Aorta (tissue), 5 donors: ENCODE measurements around the gene ZBTB5. TPM values are rescaled to one million over a fixed set of nuclear protein-coding genes. Genes with fewer than 3 reads are reported as not detected.

Experiments used
- ATAC-seq: fragments of 200-7000 bp; cut with Tn5 transposase; one replicate; pipeline ENCODE4 v1.9.1; 2022; ENCODE audit warnings: moderate library complexity; ENCODE audit not compliant: low FRiP score
- DNase-seq, 2 donors: peaks; one replicate each; pipeline ENCODE4 v3.0.0-alpha.2; 2020
- H3K27ac ChIP-seq, 2 donors: one replicate each; pipeline ENCODE4 v1.5.1; 2013; ENCODE audit warnings: low read length in 2 of 2, mild to moderate bottlenecking in 2 of 2, moderate library complexity in 2 of 2, control low read depth in 1 of 2, inconsistent platforms in 1 of 2, low read depth in 1 of 2
- H3K27me3 ChIP-seq, 2 donors: one replicate each; pipeline ENCODE4 v1.6.1; 2013; ENCODE audit warnings: control low read depth in 1 of 2, low read length in 1 of 2, mild to moderate bottlenecking in 1 of 2, moderate library complexity in 1 of 2; ENCODE audit not compliant: insufficient read depth in 2 of 2, control insufficient read depth in 1 of 2
- H3K36me3 ChIP-seq, 2 donors: one replicate each; pipeline ENCODE4 v1.6.1; 2013; ENCODE audit warnings: control low read depth in 1 of 2, low read length in 1 of 2, mild to moderate bottlenecking in 1 of 2; ENCODE audit not compliant: insufficient read depth in 2 of 2, control insufficient read depth in 1 of 2
- H3K4me1 ChIP-seq, 2 donors: one replicate each; pipeline ENCODE4 v1.6.1; 2013; ENCODE audit warnings: low read length in 2 of 2, control low read depth in 1 of 2, mild to moderate bottlenecking in 1 of 2, moderate library complexity in 1 of 2; ENCODE audit not compliant: insufficient read depth in 2 of 2, control insufficient read depth in 1 of 2
- H3K4me3 ChIP-seq, 2 donors: one replicate each; pipeline ENCODE4 v1.5.1; 2013; ENCODE audit warnings: low read length in 2 of 2, control low read depth in 1 of 2, mild to moderate bottlenecking in 1 of 2
- H3K9me3 ChIP-seq: one replicate; pipeline ENCODE4 v1.6.1; 2013; ENCODE audit warnings: mild to moderate bottlenecking, low read length; ENCODE audit not compliant: control insufficient read depth
- WGBS, 2 donors: extraction: QIAGEN DNeasy Blood & Tissue Kit; methylation state at CpG; one replicate each; pipeline ENCODE4 v1.1.7; 2013; 5-methylcytosine and 5-hydroxymethylcytosine counted together
- intact Hi-C, 2 donors: fragments of 100-400 bp; cut with DNase I; formaldehyde crosslinking; loops; one replicate each; pipeline versions ENCODE4 v1.14.2 to v1.15.0; 2022
- polyA plus RNA-seq, 2 donors: library from polyadenylated mRNA; stranded (reverse); fragments of 200-250 nt; gene quantifications; one replicate each; pipeline ENCODE4 v1.2.3, GENCODE V29; 2013
- total RNA-seq, 2 donors: library from RNA; stranded (reverse); fragmentation: NEBNext Ultra II Directional; extraction: Animal tissue kit (Norgen Biotek cat#: 25700); gene quantifications; one replicate each; pipeline ENCODE4 v1.2.1, GENCODE V29; 2021
- donor health status: healthy with polysubstance abuse.
- donor health status: Bipolar disorder and iron deficiency.
- donor health status: DM: no; HTN: no; CAD: no.
- donor health status: DM: no; HTN: no; CAD: no.
- donor health status: DM: yes; HTN: yes; CAD: no.

The ZBTB5 gene
- total and polyA plus RNA-seq, 4 donors: 2.4 to 11.4 (median 9.4) TPM

DNA sequence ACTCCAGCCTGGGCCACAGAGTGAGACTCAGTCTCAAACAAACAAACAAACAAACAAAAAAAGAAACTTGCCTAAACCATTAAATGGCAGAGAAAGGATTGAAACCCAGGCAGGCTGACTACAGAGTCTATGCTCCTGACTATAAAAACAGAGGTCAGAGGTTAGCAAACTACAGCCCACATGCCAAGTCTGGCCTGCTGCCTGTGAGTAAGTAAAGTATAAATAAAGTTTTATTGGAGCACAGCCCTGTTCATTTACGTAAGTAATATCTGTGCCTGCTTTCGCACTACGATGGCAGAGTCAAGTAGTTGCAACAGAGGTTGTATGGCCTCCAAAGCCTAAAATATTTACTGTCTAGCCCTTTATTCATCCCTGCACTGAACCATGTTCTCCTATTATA is 32.1 kb upstream of the ZBTB5 start:
- H3K27me3 ChIP-seq: no peaks in the 10 kb centered on the region
- H3K9me3 ChIP-seq: no peaks in the 10 kb centered on the region
- H3K4me3 ChIP-seq: no peak overlapping the region
- peaks cover 0 to 3% of the 10 kb centered on the region in 2 donors for H3K4me1 ChIP-seq
- ATAC-seq (no peak), DNase-seq (no peak)
- WGBS, 2 donors: 95 to 96% methylated on average over 3 of the region's 3 CpGs
- H3K27ac ChIP-seq: no peak overlapping the region
- peaks cover 7 to 9% of the 10 kb centered on the region in 2 donors for H3K36me3 ChIP-seq
- intact Hi-C loops: no loop called here

DNA sequence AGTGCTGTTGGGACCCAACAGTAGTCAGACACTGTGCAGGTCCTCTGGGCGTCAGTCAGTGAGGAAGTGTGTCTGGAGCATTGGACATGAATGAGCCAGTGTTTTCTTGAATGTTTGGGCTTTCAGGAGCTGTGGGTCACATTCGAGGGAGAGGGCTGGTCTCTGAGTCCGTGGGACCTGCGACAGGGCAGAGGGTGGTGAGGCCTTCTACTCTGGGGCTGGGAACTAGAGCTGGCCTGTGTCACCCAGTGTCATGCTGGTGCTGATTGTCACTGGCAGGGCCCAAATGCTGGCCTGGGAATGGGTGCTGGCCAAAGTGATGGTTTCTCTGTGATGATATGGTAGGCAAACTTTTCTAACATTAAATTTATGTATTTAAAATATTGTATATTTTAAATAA is 30.8 kb upstream of the ZBTB5 start:
- no peaks in the 10 kb centered on the region for H3K9me3 ChIP-seq
- no peaks in the 10 kb centered on the region for H3K27me3 ChIP-seq
- H3K4me3 ChIP-seq: no peak overlapping the region
- DNase-seq: no peak
- ATAC-seq: peak; percentile 46
- WGBS, 2 donors: 5 to 13% methylated on average over 4 of the region's 4 CpGs
- H3K36me3 ChIP-seq: peaks cover 4 to 5% of the 10 kb centered on the region in 2 donors
- intact Hi-C loops: no loop called here
- H3K4me1 ChIP-seq: peaks cover 0 to 3% of the 10 kb centered on the region in 2 donors
- peak overlapping the region in 1 of 2 donors; percentile 94 for H3K27ac ChIP-seq

DNA sequence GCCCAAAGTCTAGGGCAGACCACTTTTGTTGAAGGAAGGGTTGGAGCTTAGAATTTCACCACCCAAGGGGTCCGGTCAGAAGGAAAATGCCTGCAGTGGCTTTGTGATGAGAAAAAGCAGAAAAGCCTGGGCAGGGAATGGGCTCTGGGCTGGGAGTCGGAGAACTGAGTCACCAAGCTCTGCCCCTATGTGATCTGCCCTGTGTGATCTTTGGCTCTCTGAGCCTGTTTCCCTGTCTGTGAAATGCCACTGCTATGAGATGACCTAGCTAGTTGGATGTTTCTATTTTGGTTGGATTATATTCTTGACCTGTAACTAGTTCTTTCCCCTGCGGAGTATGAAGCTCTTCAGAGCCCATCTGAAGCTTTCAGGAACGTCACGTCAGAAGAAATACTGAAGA is 30.3 kb upstream of the ZBTB5 start:
- intact Hi-C loops: loop anchor here in 1 of 2 donors (2.0 kb wide), 1 partner anchor 73 kb away; the partner anchor contains the start of gene GRHPR
- peaks cover 0 to 3% of the 10 kb centered on the region in 2 donors for H3K4me1 ChIP-seq
- WGBS, 2 donors: 11 to 13% methylated on average over 5 of the region's 5 CpGs
- ATAC-seq (peak; percentile 73), DNase-seq (no peak)
- no peaks in the 10 kb centered on the region for H3K9me3 ChIP-seq
- H3K36me3 ChIP-seq: peaks cover 3 to 4% of the 10 kb centered on the region in 2 donors
- H3K4me3 ChIP-seq: no peak overlapping the region
- H3K27me3 ChIP-seq: no peaks in the 10 kb centered on the region
- H3K27ac ChIP-seq: peak overlapping the region; percentile 18 to 94

DNA sequence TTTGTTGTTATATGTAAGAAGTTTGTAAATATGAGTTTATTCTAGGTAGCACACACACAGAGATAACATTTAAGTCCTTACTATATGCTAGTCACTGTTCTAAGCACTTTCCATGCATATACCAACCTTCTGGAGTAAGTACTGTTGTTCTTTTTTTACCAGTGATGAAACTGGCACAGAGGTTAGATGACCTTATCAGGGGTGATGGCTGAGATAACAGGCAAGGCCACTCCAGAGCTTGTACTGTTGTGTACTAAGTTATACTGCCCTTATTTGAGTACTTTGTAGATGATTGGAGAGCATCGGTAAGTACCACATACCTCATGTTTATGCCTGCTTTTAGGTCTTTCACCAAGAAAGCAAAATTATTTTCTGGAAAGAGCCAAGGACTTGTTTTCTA is 26.7 kb upstream of the ZBTB5 start:
- H3K4me3 ChIP-seq: no peak overlapping the region
- H3K9me3 ChIP-seq: no peaks in the 10 kb centered on the region
- intact Hi-C loops: no loop called here
- H3K36me3 ChIP-seq: peaks cover 2 to 4% of the 10 kb centered on the region in 2 donors
- peak overlapping the region in 1 of 2 donors; percentile 3 for H3K27ac ChIP-seq
- ATAC-seq: no peak
- no peak for DNase-seq
- H3K4me1 ChIP-seq: peaks cover 1 to 3% of the 10 kb centered on the region in 2 donors
- H3K27me3 ChIP-seq: no peaks in the 10 kb centered on the region
- 84 to 89% methylated on average over 1 of the region's 1 CpG for WGBS, 2 donors

DNA sequence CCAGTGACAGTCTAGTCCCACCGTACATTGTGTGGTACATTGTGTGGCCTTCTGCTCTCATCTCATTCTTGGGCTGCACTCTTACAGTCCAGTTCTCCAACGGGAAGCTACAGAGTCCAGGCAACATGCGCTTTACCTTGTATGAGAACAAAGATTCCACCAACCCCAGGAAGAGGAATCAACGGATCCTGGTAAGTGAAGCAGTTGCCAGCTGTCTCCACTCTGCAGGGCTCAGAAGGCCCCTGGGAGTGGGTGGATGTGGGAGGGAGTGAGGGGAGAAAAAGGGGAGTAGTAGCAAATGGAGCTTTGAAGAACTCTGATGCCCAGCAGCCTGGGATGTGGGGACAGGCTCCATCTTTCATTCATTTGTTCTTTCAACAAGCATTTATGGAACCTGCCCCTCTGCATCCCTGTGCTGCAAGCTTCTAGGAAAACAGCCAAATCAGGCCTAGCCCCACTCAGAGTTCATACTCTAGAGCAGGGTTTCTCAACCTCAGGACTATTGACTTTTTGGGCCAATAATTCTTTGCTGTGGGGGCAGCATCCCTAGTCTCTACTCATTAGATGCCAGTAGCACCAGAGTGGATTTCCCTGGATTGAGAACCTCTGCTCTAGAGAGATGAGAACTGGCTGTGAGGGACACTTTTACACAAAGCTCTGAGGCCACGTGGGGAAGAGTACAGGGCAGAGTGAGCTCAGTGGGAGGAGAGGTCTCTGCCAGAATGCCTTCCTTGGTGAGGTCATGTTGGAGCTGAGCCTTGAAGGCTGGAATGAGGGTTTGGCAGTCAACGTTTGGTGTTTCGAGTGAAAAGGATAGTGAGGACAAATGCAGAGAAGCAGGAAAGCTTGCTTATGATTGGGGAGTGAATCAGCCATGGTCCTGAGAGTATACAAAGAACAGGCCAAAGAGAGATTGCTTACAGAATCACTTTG is 21.6 kb upstream of the ZBTB5 start:
- DNase-seq (peak in 1 of 2 donors; percentile 82), ATAC-seq (peak; percentile 84)
- H3K27ac ChIP-seq: peak overlapping the region; percentile 87 to 93
- intact Hi-C loops: loop anchor here (2.0 to 10.0 kb wide), 4 partner anchors 90 to 908 kb away; partner anchors contain the start of genes ALDH1B1 (in 1 of the 2), DCAF10 (in 1 of the 2), FBXO10 (in 1 of the 2) and TOMM5 (in 1 of the 2)
- H3K27me3 ChIP-seq: no peaks in the 10 kb centered on the region
- H3K4me3 ChIP-seq: no peak overlapping the region
- H3K4me1 ChIP-seq: peaks cover 0 to 6% of the 10 kb centered on the region in 2 donors
- H3K9me3 ChIP-seq: no peaks in the 10 kb centered on the region
- H3K36me3 ChIP-seq: no peaks in the 10 kb centered on the region
- 7 to 8% methylated on average over 7 of the region's 7 CpGs for WGBS, 2 donors

DNA sequence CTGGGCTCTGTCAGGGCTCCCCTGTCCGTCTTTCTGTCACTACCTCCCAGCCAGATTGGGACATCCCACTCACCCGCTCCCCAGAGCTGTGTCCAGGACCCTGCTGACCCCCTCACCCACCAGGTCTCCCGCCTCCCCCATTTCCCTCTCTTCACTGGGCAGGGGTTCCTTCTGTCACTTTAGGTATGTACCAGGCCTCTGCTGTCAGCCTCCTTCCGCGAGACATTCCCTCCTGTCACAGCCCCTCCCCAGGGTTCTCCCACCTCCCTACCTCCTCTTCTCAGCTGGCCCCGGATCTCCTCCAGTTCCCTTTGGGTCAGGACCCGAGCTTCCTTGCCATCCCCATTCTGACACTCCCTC is 21.0 kb upstream of the ZBTB5 start:
- H3K4me1 ChIP-seq: peaks cover 0 to 6% of the 10 kb centered on the region in 2 donors
- 3 to 4% methylated on average over 7 of the region's 7 CpGs for WGBS, 2 donors
- peak overlapping the region; percentile 87 to 93 for H3K27ac ChIP-seq
- peak overlapping the region in 1 of 2 donors; percentile 48 for H3K4me3 ChIP-seq
- H3K27me3 ChIP-seq: no peaks in the 10 kb centered on the region
- DNase-seq: no peak
- ATAC-seq: no peak
- no peaks in the 10 kb centered on the region for H3K9me3 ChIP-seq
- intact Hi-C loops: loop anchor here (2.0 to 10.0 kb wide), 4 partner anchors 91 to 909 kb away; partner anchors contain the start of genes ALDH1B1 (in 1 of the 2), DCAF10 (in 1 of the 2), FBXO10 (in 1 of the 2) and TOMM5 (in 1 of the 2)
- H3K36me3 ChIP-seq: no peaks in the 10 kb centered on the region

DNA sequence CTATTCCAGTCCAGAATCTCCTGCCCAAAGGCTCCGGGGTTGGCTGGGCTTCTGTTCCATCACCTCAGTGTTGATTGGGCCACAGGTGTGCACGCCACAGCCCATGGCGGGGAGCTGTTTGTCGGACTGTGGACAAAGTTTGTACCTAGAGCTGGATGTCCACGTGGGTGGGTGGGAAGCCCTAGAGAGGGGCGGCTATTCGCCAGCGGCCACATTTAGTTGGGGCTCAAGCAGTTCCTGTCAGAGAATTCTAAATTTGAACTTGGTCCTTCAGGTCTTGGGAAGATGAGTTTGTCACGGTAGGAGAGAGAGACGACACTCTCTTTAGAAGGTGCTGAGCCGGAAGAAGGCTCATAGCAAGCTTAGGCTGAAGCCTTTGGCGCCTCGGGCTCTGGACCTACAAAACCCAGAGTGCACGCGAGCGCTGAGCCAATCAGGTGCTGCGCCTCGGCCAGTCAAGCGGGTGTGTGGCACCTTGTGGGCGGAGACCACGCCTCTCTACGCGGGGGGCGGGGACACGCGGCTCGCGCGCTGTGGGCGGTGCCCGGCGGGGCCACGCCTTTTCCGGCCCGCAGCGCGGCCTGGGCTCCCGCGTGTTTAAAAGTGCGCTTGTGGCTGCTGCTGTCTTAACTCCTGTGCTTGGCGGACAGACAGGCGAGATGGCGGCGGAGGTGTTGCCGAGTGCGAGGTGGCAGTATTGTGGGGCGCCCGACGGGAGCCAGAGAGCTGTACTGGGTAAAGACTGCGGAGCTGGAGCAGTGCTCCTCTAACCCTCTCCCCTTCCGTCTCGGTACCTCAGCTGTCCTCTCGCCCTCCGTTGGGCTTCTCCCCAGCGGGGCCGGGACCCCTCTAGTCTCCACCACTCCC is 20.4 kb upstream of the ZBTB5 start, which contains the start of gene POLR1E:
TSS of gene POLR1E (plus strand) at position 560 of the 867 bp plus-strand sequence. CDS start at position 660, 100 bp downstream.
- Histone ChIP-seq H3K27me3 (no peaks in the 10 kb centered on the region), H3K4me1 (peaks cover 0 to 6% of the 10 kb centered on the region in 2 donors), H3K27ac (peak within 1 kb of the TSS; percentile 87 to 93), H3K9me3 (no peaks in the 10 kb centered on the region), H3K4me3 (peak within 1 kb of the TSS; percentile 45 to 48), H3K36me3 (no peaks in the 10 kb centered on the region)
- intact Hi-C loops: loop anchor here (2.0 to 10.0 kb wide), 4 partner anchors 92 to 909 kb away; partner anchors contain the start of genes ALDH1B1 (in 1 of the 2), DCAF10 (in 1 of the 2), FBXO10 (in 1 of the 2) and TOMM5 (in 1 of the 2)
- WGBS, 2 donors: 3 to 4% methylated on average over 46 to 56 of the region's 56 CpGs
- DNase-seq (peak; percentile 96 to 98), ATAC-seq (peak; percentile 97)

DNA sequence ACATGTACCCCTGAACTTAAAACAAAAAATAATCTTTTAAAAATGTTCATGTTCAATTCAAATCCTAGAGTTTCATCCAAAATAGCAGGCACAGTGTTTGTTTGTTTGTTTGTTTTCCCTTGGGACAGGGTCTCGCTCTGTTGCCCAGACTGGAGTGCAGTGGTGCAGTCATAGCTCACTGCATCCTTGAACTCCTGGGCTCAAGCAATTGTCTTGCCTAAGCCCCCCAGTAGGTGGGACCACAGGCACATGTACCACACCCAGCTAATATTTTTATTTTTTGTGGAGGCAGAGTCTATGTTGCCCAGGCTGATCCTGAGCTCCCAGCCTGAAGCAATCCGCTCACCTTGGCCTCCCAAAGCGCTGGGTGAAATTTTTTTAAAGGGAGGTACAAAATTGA is 15.5 kb upstream of the ZBTB5 start:
- no peaks in the 10 kb centered on the region for H3K9me3 ChIP-seq
- H3K36me3 ChIP-seq: no peaks in the 10 kb centered on the region
- no peaks in the 10 kb centered on the region for H3K4me1 ChIP-seq
- no peak overlapping the region for H3K4me3 ChIP-seq
- H3K27me3 ChIP-seq: no peaks in the 10 kb centered on the region
- DNase-seq (no peak), ATAC-seq (no peak)
- WGBS, 2 donors: 70 to 80% methylated on average over 3 of the region's 3 CpGs
- no peak overlapping the region for H3K27ac ChIP-seq
- intact Hi-C loops: loop anchor here (5.0 to 10.0 kb wide), 3 partner anchors 112 to 914 kb away; partner anchors contain the start of genes ALDH1B1 (in 1 of the 2), DCAF10 (in 1 of the 2) and TOMM5 (in 1 of the 2)
